ENCODE results near the gene YKT6. TPM values are rescaled to one million over a fixed set of nuclear protein-coding genes. Genes with fewer than 3 reads are reported as not detected.

YKT6 gene
- polyA plus RNA-seq, 1 experiment, result 124 TPM

GRCh38 chr7:44193011-44193802, 7.6 kb upstream of the YKT6 start:
- Histone ChIP-seq H3K4me3 (ENCODE audit: low read depth, low read length) (no peak overlapping the region), H3K9me3 (ENCODE audit: control insufficient read depth, insufficient read depth, low read length) (peaks cover 3% of the 10 kb centered on the region; the same call in 1 of the 2 replicates), H3K27me3 (ENCODE audit: control insufficient read depth, insufficient read depth, low read length) (peaks cover 16% of the 10 kb centered on the region), H3K27ac (ENCODE audit: low read depth, low read length) (no peak overlapping the region)
- ChIA-PET CTCF (interaction anchor here (5.0 kb wide), 1 partner anchor 121 kb away, joined by 39 read pairs; no protein-coding TSS in a partner anchor), POLR2A (no interaction called here)
- no peak for DNase-seq (ENCODE audit: low read depth, low spot score)
- no peak for TF ChIP-seq CTCF (IDR thresholded peaks at IDR 0.05; ENCODE audit: low read depth, low read length)

GRCh38 chr7:44194069-44194468, 6.7 kb upstream of the YKT6 start:
- Histone ChIP-seq H3K9me3 (ENCODE audit: control insufficient read depth, insufficient read depth, low read length) (peaks cover 3% of the 10 kb centered on the region; the same call in 1 of the 2 replicates), H3K4me3 (ENCODE audit: low read depth, low read length) (no peak overlapping the region), H3K27ac (ENCODE audit: low read depth, low read length) (no peak overlapping the region), H3K27me3 (ENCODE audit: control insufficient read depth, insufficient read depth, low read length) (peaks cover 16% of the 10 kb centered on the region)
- DNase-seq (ENCODE audit: low read depth, low spot score), result no peak
- no peak for TF ChIP-seq CTCF (IDR thresholded peaks at IDR 0.05; ENCODE audit: low read depth, low read length)
- ChIA-PET CTCF (interaction anchor here (0.9 to 5.0 kb wide), 3 partner anchors 14 to 122 kb away, joined by 3 to 39 read pairs (median 3); no protein-coding TSS in a partner anchor), POLR2A (no interaction called here)

GRCh38 chr7:44194562-44195145, 6.1 kb upstream of the YKT6 start:
- Histone ChIP-seq H3K9me3 (ENCODE audit: control insufficient read depth, insufficient read depth, low read length) (peaks cover 3% of the 10 kb centered on the region; the same call in 1 of the 2 replicates), H3K27me3 (ENCODE audit: control insufficient read depth, insufficient read depth, low read length) (peaks cover 16% of the 10 kb centered on the region), H3K27ac (ENCODE audit: low read depth, low read length) (no peak overlapping the region), H3K4me3 (ENCODE audit: low read depth, low read length) (no peak overlapping the region)
- DNase-seq (ENCODE audit: low read depth, low spot score), result no peak
- no peak for TF ChIP-seq CTCF (IDR thresholded peaks at IDR 0.05; ENCODE audit: low read depth, low read length)
- POLR2A ChIA-PET, result no interaction called here
- CTCF ChIA-PET, result interaction anchor here (0.9 to 5.0 kb wide), 4 partner anchors 13 to 123 kb away, joined by 3 to 39 read pairs (median 6); partner anchors contain the start of gene POLD2

- Histone ChIP-seq H3K9me3 (ENCODE audit: control insufficient read depth, insufficient read depth, low read length) (peaks cover 3% of the 10 kb centered on the region; the same call in 1 of the 2 replicates), H3K4me3 (ENCODE audit: low read depth, low read length) (no peak overlapping the region), H3K27ac (ENCODE audit: low read depth, low read length) (no peak overlapping the region), H3K27me3 (ENCODE audit: control insufficient read depth, insufficient read depth, low read length) (peaks cover 14% of the 10 kb centered on the region)
- POLR2A ChIA-PET, result interaction anchor here (0.7 to 1.0 kb wide), 2 partner anchors 73 to 123 kb away, joined by 3 read pairs; partner anchors contain the start of gene POLD2
- DNase-seq (ENCODE audit: low read depth, low spot score), result no peak
- no peak for TF ChIP-seq CTCF (IDR thresholded peaks at IDR 0.05; ENCODE audit: low read depth, low read length)
- CTCF ChIA-PET, result interaction anchor here (0.8 to 5.0 kb wide), 8 partner anchors 10 to 176 kb away, joined by 3 to 39 read pairs (median 8); partner anchors contain the start of gene POLD2
Observed at GRCh38 chr7:44195889-44196288, 4.9 kb upstream of the YKT6 start.
